ENCODE data around the gene GBA2.

- TF ChIP-seq, protein P1, sequence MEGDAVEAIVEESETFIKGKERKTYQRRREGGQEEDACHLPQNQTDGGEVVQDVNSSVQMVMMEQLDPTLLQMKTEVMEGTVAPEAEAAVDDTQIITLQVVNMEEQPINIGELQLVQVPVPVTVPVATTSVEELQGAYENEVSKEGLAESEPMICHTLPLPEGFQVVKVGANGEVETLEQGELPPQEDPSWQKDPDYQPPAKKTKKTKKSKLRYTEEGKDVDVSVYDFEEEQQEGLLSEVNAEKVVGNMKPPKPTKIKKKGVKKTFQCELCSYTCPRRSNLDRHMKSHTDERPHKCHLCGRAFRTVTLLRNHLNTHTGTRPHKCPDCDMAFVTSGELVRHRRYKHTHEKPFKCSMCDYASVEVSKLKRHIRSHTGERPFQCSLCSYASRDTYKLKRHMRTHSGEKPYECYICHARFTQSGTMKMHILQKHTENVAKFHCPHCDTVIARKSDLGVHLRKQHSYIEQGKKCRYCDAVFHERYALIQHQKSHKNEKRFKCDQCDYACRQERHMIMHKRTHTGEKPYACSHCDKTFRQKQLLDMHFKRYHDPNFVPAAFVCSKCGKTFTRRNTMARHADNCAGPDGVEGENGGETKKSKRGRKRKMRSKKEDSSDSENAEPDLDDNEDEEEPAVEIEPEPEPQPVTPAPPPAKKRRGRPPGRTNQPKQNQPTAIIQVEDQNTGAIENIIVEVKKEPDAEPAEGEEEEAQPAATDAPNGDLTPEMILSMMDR (IDR thresholded peaks at IDR 0.05), result no peak
- no peak for TF ChIP-seq POLR2AphosphoS5 (IDR thresholded peaks at IDR 0.05)
- TF ChIP-seq POLR2A (IDR thresholded peaks at IDR 0.05), result no peak
Measured at GRCh38 chr9:35758475-35759050, 9.5 kb upstream of the GBA2 start.
